HepG2 (cell line): Measurements from ENCODE around the gene TNFSF13B. TPM values are rescaled to one million over a fixed set of nuclear protein-coding genes. Genes with fewer than 3 reads are reported as not detected.
A peak's percentile ranks its signal among the peaks of the same experiment; 100 is the strongest.

Experiments
- ATF7 ChIP-seq, 2 experiments: fragments of 450-650 bp in 1 of 2; sonication (generic) in 1 of 2; formaldehyde crosslinking in 1 of 2; IDR thresholded peaks; 2 replicates each; pipeline versions ENCODE4 v1.4.0 to v1.6.1; 2016 to 2020; ENCODE audit warnings: antibody characterized with exemption in 1 of 2, mild to moderate bottlenecking in 1 of 2, missing genetic modification reagents in 1 of 2
- CBX5 ChIP-seq: sonication (generic); formaldehyde crosslinking; IDR thresholded peaks from 2 replicates; pipeline ENCODE4 v1.4.0; 2020; ENCODE audit warnings: missing genetic modification reagents, borderline replicate concordance
- CCAR2 ChIP-seq: fragments of 200-400 bp; formaldehyde crosslinking; optimal IDR thresholded peaks from 2 replicates; pipeline ENCODE3; 2018; ENCODE audit warnings: low read depth, mild to moderate bottlenecking, low read length, moderate library complexity
- FOXA3 ChIP-seq: IDR thresholded peaks from 2 replicates; pipeline ENCODE4 v1.6.1; 2016; ENCODE audit warnings: missing genetic modification reagents, missing compliant biosample characterization
- FOXP1 ChIP-seq, 2 experiments: fragments of 450-650 bp in 1 of 2; IDR thresholded peaks; 2 replicates each; pipeline ENCODE4 v1.6.1; 2017 to 2018; ENCODE audit warnings: antibody characterized with exemption in 1 of 2
- GATAD2A ChIP-seq: IDR thresholded peaks from 2 replicates; pipeline ENCODE4 v1.6.1; 2016
- HMG20A ChIP-seq: IDR thresholded peaks from 2 replicates; pipeline ENCODE4 v1.6.1; 2016; ENCODE audit warnings: borderline replicate concordance
- MIER3 ChIP-seq: IDR thresholded peaks from 2 replicates; pipeline ENCODE4 v1.6.1; 2016; ENCODE audit warnings: missing compliant biosample characterization, borderline replicate concordance
- NFIC ChIP-seq: IDR thresholded peaks from 2 replicates; pipeline ENCODE4 v1.6.1; 2012; ENCODE audit warnings: mild to moderate bottlenecking, low read length, inconsistent platforms
- NR2F1 ChIP-seq, 2 experiments: fragments of 450-650 bp in 1 of 2; formaldehyde crosslinking in 1 of 2; IDR thresholded peaks; 2 replicates each; pipeline versions ENCODE4 v1.5.0 to v1.6.1; 2016 to 2020; ENCODE audit warnings: mild to moderate bottlenecking in 1 of 2, missing compliant biosample characterization in 1 of 2, missing genetic modification reagents in 1 of 2, moderate library complexity in 1 of 2
- NR2F6 ChIP-seq, 2 experiments: IDR thresholded peaks; 2 replicates each; pipeline ENCODE4 v1.6.1; 2016; ENCODE audit warnings: antibody characterized with exemption in 1 of 2, mild to moderate bottlenecking in 1 of 2
- RELA ChIP-seq: sonication (generic); formaldehyde crosslinking; IDR thresholded peaks from 2 replicates; pipeline ENCODE4 v1.4.0; 2020; ENCODE audit warnings: missing genetic modification reagents
- SIX4 ChIP-seq: sonication (generic); formaldehyde crosslinking; IDR thresholded peaks from 2 replicates; pipeline ENCODE4 v1.4.0; 2020; ENCODE audit warnings: missing genetic modification reagents
- SOX13 ChIP-seq, 3 experiments: fragments of 450-650 bp in 1 of 3; sonication (generic) in 1 of 3; formaldehyde crosslinking in 1 of 3; IDR thresholded peaks in 2 of 3; conservative IDR thresholded peaks in 1 of 3; 2 replicates each; pipeline versions ENCODE4 v1.5.0 to v1.6.1; 2016 to 2020; ENCODE audit warnings: antibody characterized with exemption in 1 of 3, mild to moderate bottlenecking in 1 of 3, missing compliant biosample characterization in 1 of 3, missing genetic modification reagents in 1 of 3, moderate library complexity in 1 of 3
- STAT5B ChIP-seq: sonication (generic); formaldehyde crosslinking; IDR thresholded peaks from 2 replicates; pipeline ENCODE4 v1.4.0; 2020; ENCODE audit warnings: missing genetic modification reagents
- TBL1XR1 ChIP-seq: fragments of 150-350 bp; IDR thresholded peaks from 2 replicates; pipeline ENCODE4 v1.6.1; 2014; ENCODE audit warnings: borderline replicate concordance, low read length; ENCODE audit not compliant: partially characterized antibody
- THYN1 ChIP-seq: sonication (generic); formaldehyde crosslinking; IDR thresholded peaks from 2 replicates; pipeline ENCODE4 v1.8.1; 2023; ENCODE audit warnings: low read depth, mild to moderate bottlenecking, moderate library complexity, missing genetic modification reagents, borderline replicate concordance
- ZFP1 ChIP-seq: IDR thresholded peaks from 2 replicates; pipeline ENCODE4 v1.6.1; 2016
- ZNF296 ChIP-seq: sonication (generic); formaldehyde crosslinking; conservative IDR thresholded peaks from 2 replicates; pipeline ENCODE4 v1.5.0; 2020; ENCODE audit warnings: mild to moderate bottlenecking, missing genetic modification reagents
- ZNF382 ChIP-seq: sonication (generic); formaldehyde crosslinking; IDR thresholded peaks from 2 replicates; pipeline ENCODE4 v1.5.0; 2020; ENCODE audit warnings: missing genetic modification reagents, mild to moderate bottlenecking, borderline replicate concordance
- ZNF383 ChIP-seq: sonication (generic); formaldehyde crosslinking; IDR thresholded peaks from 2 replicates; pipeline ENCODE4 v1.4.0; 2020; ENCODE audit warnings: missing genetic modification reagents, mild to moderate bottlenecking, borderline replicate concordance
- ZNF572 ChIP-seq: sonication (generic); formaldehyde crosslinking; IDR thresholded peaks from 2 replicates; pipeline ENCODE4 v1.5.1; 2020; ENCODE audit warnings: mild to moderate bottlenecking, missing genetic modification reagents
- ZNF83 ChIP-seq: sonication (generic); formaldehyde crosslinking; IDR thresholded peaks from 2 replicates; pipeline ENCODE4 v1.4.0; 2020; ENCODE audit warnings: missing genetic modification reagents, mild to moderate bottlenecking, borderline replicate concordance
- ZSCAN12 ChIP-seq: sonication (generic); formaldehyde crosslinking; IDR thresholded peaks from 2 replicates; pipeline ENCODE4 v1.9.0; 2021; ENCODE audit warnings: mild to moderate bottlenecking, missing genetic modification reagents
- polyA plus RNA-seq, 8 experiments: library from polyadenylated mRNA; depleted of rRNA in 3 of 8; stranded (reverse) in 7 of 8; unstranded in 1 of 8; fragments of >200 nt; fragmentation: Illumina TruSeq in 4 of 8; extraction: Trizol in 4 of 8; gene quantifications; 2 replicates each; pipeline versions ENCODE4 v1.2.1 to v1.2.3, GENCODE V29; 2011 to 2016; ENCODE audit warnings: low read depth in 4 of 8, missing spikeins in 1 of 8, mixed read lengths in 1 of 8; ENCODE audit not compliant: insufficient read depth in 1 of 8
- total RNA-seq, 5 experiments: library from RNA; depleted of rRNA; stranded (reverse); fragments of >200 nt; fragmentation: Illumina TruSeq; extraction: Trizol; gene quantifications; 2 replicates each; pipeline ENCODE4 v1.2.3, GENCODE V29; 2016; ENCODE audit warnings: low read depth in 1 of 5
- TF ChIP-seq, protein P1 (sequence below): sonication (generic); formaldehyde crosslinking; IDR thresholded peaks from 2 replicates; pipeline ENCODE4 v1.4.0; 2020; ENCODE audit warnings: missing genetic modification reagents, mild to moderate bottlenecking, borderline replicate concordance
- TF ChIP-seq, protein P2 (sequence below): IDR thresholded peaks from 2 replicates; pipeline ENCODE4 v1.6.1; 2016; ENCODE audit warnings: control low read depth
- TF ChIP-seq, protein P3 (sequence below): sonication (generic); formaldehyde crosslinking; IDR thresholded peaks from 2 replicates; pipeline ENCODE4 v1.5.1; 2020; ENCODE audit warnings: mild to moderate bottlenecking, missing genetic modification reagents, borderline replicate concordance

The TNFSF13B gene
- total and polyA plus RNA-seq, 2 of the 13 experiments (the other 11 are each of a cell fraction or from before 2014, with no cell fraction given) = 0.13 to 0.20 TPM

DNA sequence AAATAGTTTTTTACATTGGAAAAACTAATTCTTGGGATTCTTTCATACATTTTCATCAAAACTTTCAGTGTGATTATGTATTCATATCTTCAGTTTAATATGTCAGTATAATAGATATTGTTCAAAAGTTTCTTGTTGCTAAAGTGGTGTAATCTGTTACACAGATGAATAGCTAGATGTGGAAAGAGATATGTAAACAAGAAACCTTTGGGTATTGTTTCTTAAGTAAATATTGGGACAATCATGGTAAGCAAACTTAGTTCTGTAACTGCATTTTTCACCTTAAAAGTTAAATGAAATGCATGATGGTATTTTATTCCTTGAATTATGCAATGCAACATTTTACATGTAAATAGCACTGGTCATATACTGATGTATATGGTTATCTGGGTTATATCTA is 39.1 kb upstream of the TNFSF13B start (continued):
- no peak for TF ChIP-seq ZNF296 (CRISPR knock-in tag)
- no peak for TF ChIP-seq ZFP1 (CRISPR knock-in tag)
- peak; percentile 98 for TF ChIP-seq FOXA3 (CRISPR knock-in tag)
- no peak for TF ChIP-seq ZNF572 (CRISPR knock-in tag)
- no peak for TF ChIP-seq ZSCAN12 (CRISPR knock-in tag)
- TF ChIP-seq, protein P1, sequence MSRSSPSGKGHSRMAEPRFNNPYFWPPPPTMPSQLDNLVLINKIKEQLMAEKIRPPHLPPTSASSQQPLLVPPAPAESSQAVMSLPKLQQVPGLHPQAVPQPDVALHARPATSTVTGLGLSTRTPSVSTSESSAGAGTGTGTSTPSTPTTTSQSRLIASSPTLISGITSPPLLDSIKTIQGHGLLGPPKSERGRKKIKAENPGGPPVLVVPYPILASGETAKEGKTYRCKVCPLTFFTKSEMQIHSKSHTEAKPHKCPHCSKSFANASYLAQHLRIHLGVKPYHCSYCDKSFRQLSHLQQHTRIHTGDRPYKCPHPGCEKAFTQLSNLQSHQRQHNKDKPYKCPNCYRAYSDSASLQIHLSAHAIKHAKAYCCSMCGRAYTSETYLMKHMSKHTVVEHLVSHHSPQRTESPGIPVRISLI = no peak
- TF ChIP-seq NR2F6 (IDR thresholded peaks at IDR 0.05) = no peak
- no peak for TF ChIP-seq NR2F6 (CRISPR knock-in tag; IDR thresholded peaks at IDR 0.05)
- TF ChIP-seq STAT5B = no peak
- no peak for TF ChIP-seq ZNF382 (CRISPR knock-in tag)
- no peak for TF ChIP-seq THYN1 (CRISPR knock-in tag)
- no peak for TF ChIP-seq RELA (CRISPR knock-in tag)
- peak; percentile 84 for TF ChIP-seq HMG20A (CRISPR knock-in tag)
- TF ChIP-seq FOXP1 (IDR thresholded peaks at IDR 0.05) = peak; percentile 68
- TF ChIP-seq FOXP1 (CRISPR knock-in tag; IDR thresholded peaks at IDR 0.05) = peak; percentile 83
- 0 out of 2 replicates have a peak, but pooled peaks have one; percentile 27 for TF ChIP-seq MIER3 (CRISPR knock-in tag)
- TF ChIP-seq TBL1XR1 = no peak
- TF ChIP-seq, protein P2, sequence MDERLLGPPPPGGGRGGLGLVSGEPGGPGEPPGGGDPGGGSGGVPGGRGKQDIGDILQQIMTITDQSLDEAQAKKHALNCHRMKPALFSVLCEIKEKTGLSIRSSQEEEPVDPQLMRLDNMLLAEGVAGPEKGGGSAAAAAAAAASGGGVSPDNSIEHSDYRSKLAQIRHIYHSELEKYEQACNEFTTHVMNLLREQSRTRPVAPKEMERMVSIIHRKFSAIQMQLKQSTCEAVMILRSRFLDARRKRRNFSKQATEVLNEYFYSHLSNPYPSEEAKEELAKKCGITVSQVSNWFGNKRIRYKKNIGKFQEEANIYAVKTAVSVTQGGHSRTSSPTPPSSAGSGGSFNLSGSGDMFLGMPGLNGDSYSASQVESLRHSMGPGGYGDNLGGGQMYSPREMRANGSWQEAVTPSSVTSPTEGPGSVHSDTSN (CRISPR knock-in tag) = no peak
- TF ChIP-seq GATAD2A (CRISPR knock-in tag) = peak; percentile 83
- no peak for TF ChIP-seq ZNF383 (CRISPR knock-in tag)
- TF ChIP-seq NFIC = peak; percentile 45; the same call in 1 of the 2 replicates
- no peak for TF ChIP-seq CCAR2
- TF ChIP-seq, protein P3, sequence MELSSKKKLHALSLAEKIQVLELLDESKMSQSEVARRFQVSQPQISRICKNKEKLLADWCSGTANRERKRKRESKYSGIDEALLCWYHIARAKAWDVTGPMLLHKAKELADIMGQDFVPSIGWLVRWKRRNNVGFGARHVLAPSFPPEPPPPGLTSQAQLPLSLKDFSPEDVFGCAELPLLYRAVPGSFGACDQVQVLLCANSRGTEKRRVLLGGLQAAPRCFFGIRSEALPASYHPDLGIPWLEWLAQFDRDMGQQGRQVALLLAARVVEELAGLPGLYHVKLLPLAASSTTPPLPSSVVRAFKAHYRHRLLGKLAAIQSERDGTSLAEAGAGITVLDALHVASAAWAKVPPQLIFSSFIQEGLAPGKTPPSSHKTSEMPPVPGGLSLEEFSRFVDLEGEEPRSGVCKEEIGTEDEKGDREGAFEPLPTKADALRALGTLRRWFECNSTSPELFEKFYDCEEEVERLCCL (CRISPR knock-in tag) = no peak
- TF ChIP-seq ZNF83 (CRISPR knock-in tag) = no peak
- no peak for TF ChIP-seq ATF7 (IDR thresholded peaks at IDR 0.05)
- no peak for TF ChIP-seq ATF7 (CRISPR knock-in tag; IDR thresholded peaks at IDR 0.05)
- peak in 1 of 2 experiments; percentile 22; a peak in 1 of 4 replicates for TF ChIP-seq NR2F1 (CRISPR knock-in tag; IDR thresholded peaks at IDR 0.05)
- no peak for TF ChIP-seq CBX5 (CRISPR knock-in tag)
- peak; percentile 74; the same call in 1 of the 2 replicates for TF ChIP-seq SOX13 (IDR thresholded peaks at IDR 0.05)
- peak in 1 of 2 experiments; percentile 98; a peak in 2 of 4 replicates for TF ChIP-seq SOX13 (CRISPR knock-in tag; conservative IDR thresholded peaks at IDR 0.05 in 1 of 2, IDR thresholded peaks at IDR 0.05 in 1 of 2)
- TF ChIP-seq SIX4 (CRISPR knock-in tag) = peak; percentile 32; the same call in 1 of the 2 replicates
